BE2C (cell line): ENCODE data around the gene ACTR1B.
"Not testable (repeated sequence)": the region's sequence is repeated elsewhere in the genome, so short reads cannot be mapped to it uniquely, and the experiment has no call there.

Experiments used
- DNase-seq: peaks from one replicate; pipeline ENCODE4 v3.0.0-alpha.2; 2020
- H3K27me3 ChIP-seq: fragments of 250-450 bp; sonication (Bioruptor Pico); 2 replicates; pipeline ENCODE4 v1.5.1; 2020; ENCODE audit warnings: mild to moderate bottlenecking
- H3K36me3 ChIP-seq: fragments of 250-450 bp; sonication (Bioruptor Pico); 2 replicates; pipeline ENCODE4 v1.5.1; 2020; ENCODE audit warnings: mild to moderate bottlenecking
- H3K4me1 ChIP-seq: fragments of 250-450 bp; sonication (Bioruptor Pico); 2 replicates; pipeline ENCODE4 v1.5.1; 2020
- H3K4me3 ChIP-seq: 2 replicates; pipeline ENCODE4 v1.5.1; 2011; ENCODE audit warnings: low read depth, low read length
- H3K9me3 ChIP-seq: fragments of 250-450 bp; sonication (Bioruptor Pico); 2 replicates; pipeline ENCODE4 v1.5.1; 2020
- TF ChIP-seq, protein P1 (sequence below): IDR thresholded peaks from 2 replicates; pipeline ENCODE4 v1.5.1; 2012; ENCODE audit warnings: mild to moderate bottlenecking, low read depth, low read length

ACTR1B gene

DNA sequence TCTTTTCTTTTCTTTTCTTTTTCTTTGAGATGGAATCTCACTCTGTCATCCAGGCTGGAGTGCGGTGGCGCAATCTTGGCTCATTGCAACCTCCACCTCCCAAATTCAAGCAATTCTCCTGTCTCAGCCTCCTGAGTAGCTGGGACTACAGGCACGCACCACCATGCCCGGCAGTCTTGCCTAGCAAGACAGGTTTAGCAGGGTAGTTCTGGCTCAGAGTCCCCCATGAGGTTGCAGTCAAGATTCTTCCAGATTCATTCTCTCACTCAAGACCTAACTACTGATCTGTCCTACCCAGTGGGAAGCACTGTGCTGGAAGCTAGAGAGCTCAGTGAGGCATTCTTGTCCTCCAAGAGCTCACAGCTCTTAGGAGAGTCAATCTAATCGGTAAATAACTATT is 31.9 kb upstream of the ACTR1B start:
- no peaks in the 10 kb centered on the region for H3K27me3 ChIP-seq
- H3K36me3 ChIP-seq = no peaks in the 10 kb centered on the region
- DNase-seq = no peak
- H3K9me3 ChIP-seq = no peaks in the 10 kb centered on the region
- no peak overlapping the region for H3K4me3 ChIP-seq
- H3K4me1 ChIP-seq = no peaks in the 10 kb centered on the region
- TF ChIP-seq, protein P1, sequence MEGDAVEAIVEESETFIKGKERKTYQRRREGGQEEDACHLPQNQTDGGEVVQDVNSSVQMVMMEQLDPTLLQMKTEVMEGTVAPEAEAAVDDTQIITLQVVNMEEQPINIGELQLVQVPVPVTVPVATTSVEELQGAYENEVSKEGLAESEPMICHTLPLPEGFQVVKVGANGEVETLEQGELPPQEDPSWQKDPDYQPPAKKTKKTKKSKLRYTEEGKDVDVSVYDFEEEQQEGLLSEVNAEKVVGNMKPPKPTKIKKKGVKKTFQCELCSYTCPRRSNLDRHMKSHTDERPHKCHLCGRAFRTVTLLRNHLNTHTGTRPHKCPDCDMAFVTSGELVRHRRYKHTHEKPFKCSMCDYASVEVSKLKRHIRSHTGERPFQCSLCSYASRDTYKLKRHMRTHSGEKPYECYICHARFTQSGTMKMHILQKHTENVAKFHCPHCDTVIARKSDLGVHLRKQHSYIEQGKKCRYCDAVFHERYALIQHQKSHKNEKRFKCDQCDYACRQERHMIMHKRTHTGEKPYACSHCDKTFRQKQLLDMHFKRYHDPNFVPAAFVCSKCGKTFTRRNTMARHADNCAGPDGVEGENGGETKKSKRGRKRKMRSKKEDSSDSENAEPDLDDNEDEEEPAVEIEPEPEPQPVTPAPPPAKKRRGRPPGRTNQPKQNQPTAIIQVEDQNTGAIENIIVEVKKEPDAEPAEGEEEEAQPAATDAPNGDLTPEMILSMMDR = no peak

DNA sequence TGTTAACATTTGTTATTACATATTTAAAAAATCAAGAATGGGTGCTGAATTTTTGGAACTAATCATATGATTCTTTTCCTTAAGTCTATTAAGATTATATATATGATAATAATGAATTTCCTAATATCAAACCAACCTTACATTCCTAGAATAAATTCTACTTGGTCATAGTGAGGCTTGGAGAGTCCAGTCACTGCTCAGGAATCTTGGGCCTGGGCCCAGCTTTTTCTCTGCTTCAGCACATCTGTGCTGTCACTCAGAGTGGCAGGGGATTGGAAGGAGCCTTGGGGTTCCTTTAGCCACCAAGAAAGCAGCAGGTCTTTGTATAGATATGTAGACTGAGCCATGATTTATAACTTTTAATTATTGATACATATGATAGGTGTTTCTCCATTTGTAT is 29.6 kb upstream of the ACTR1B start:
- no peak for DNase-seq
- Histone ChIP-seq H3K36me3 (no peaks in the 10 kb centered on the region), H3K9me3 (no peaks in the 10 kb centered on the region), H3K4me1 (no peaks in the 10 kb centered on the region), H3K27me3 (no peaks in the 10 kb centered on the region), H3K4me3 (no peak overlapping the region)
- TF ChIP-seq, protein P1 = no peak

DNA sequence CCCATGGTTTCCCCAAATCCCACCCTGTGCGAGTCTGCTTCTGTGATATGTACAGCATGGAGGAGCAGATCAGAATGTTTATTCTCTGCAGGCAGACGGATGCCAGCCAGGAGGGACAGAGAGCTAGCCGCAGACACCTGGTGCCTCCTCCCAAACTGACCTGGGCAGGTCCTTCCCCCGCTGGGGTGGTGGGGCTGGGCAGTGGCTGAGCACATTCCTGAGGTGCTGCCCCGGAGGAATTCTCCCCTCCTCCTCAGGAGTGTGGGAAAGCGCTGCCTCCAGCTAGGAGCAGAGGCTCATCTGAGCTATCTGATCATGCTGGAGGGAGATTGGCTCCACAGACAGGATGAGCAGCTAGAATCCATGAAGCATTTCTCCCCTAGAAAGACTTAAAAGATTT is 27.3 kb upstream of the ACTR1B start:
- Histone ChIP-seq H3K4me3 (no peak overlapping the region), H3K27me3 (no peaks in the 10 kb centered on the region), H3K4me1 (no peaks in the 10 kb centered on the region), H3K9me3 (no peaks in the 10 kb centered on the region), H3K36me3 (no peaks in the 10 kb centered on the region)
- TF ChIP-seq, protein P1 = no peak
- no peak for DNase-seq

DNA sequence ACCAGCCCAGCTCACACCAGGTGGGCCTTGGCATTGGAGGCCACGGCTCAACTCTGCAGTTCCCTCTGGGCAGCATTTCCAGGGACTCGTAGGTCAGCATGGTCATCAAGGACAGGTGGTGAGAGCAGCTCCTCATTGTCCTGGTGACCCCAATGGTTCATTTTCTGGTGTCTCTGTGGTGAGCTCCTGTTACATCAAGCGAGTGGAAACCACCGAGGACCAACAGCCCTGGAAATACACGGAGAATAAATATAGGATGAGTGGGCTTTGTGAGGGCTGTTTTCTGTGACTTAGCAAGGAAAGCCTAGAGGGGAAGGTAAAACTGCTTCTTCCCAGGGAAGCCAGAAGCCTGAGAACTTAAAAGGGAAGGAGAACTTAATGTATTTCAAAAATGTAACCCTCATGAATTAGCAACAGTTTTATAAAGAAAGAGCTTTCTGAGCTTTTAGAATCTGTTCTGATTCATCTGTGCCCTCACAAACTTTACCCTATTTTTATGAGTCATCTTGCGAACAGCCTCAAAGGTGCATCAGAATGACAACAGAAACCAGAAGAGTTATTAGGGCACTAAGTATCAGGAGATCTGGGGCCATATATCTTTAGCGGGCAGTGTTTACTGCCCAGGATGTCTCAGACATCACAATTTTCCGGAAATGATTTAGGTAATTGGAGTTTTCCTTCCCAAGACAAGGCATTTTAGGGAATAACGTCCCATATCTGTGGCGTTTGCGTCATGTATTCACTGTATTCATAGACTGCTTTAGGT is 24.4 kb upstream of the ACTR1B start:
- TF ChIP-seq, protein P1 = no peak
- H3K4me1 ChIP-seq = no peaks in the 10 kb centered on the region

DNA sequence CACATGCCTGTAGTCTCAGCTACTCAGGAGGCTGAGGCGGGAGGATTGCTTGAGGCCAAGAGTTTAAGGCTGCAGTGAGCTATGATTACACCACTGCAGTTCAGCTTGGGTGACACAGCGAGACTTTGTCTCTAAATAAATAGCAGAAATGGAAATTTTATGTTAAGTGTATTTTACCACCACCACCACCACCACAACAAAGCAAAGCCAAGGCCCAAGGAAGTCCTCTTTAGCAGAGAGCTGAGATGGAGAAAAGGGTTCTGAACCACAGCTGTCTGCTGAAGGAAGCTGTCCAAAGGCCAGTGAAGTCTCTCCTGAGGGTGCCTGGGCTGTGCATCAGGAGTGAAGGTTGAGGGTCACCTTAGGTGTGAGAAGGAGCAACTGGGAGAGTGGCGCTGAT is 23.4 kb upstream of the ACTR1B start:
- H3K4me3 ChIP-seq, H3K36me3 ChIP-seq, DNase-seq, H3K27me3 ChIP-seq, H3K9me3 ChIP-seq, H3K4me1 ChIP-seq: not testable (repeated sequence)

More for the DNA sequence above, 24.4 kb upstream of the ACTR1B start:
- Histone ChIP-seq H3K27me3 (no peaks in the 10 kb centered on the region), H3K4me3 (no peak overlapping the region), H3K9me3 (no peaks in the 10 kb centered on the region), H3K36me3 (no peaks in the 10 kb centered on the region)
- DNase-seq = no peak

DNA sequence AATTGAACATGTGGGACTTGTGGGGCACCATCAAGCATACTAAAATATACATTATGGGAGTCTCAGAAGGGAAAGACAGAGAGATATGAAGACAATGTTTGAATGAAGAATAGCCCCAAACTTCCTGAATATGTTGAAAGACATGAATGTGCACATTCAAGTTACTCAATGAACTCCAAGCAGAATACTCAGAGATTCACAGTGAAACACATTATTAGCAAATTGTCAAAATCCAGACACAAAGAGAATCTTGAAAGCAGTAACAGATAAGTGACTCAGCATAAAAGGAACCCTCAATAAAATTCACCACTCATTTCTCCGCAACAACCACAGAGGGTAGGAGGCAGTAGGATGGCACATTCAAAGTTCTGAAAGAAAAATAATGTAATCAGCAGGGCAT is 14.5 kb upstream of the ACTR1B start:
- no peak for DNase-seq
- TF ChIP-seq, protein P1 = no peak
- no peaks in the 10 kb centered on the region for H3K27me3 ChIP-seq
- H3K4me3 ChIP-seq = no peak overlapping the region
- no peaks in the 10 kb centered on the region for H3K4me1 ChIP-seq
- no peaks in the 10 kb centered on the region for H3K9me3 ChIP-seq
- H3K36me3 ChIP-seq = no peaks in the 10 kb centered on the region
